Keratinocyte (primary cell): Measurements from ENCODE around the gene GABRQ. TPM values are rescaled to one million over a fixed set of nuclear protein-coding genes. Genes with fewer than 3 reads are reported as not detected.
"Not testable (repeated sequence)": the region's sequence is repeated elsewhere in the genome, so short reads cannot be mapped to it uniquely, and the experiment has no call there.

Experiments
- DNase-seq: peaks from one replicate; pipeline ENCODE4 v3.0.0-alpha.2; 2011; ENCODE audit warnings: low read depth, missing footprints, low spot score
- FAIRE-seq: peaks from 2 replicates; lab custom pipeline; 2011; peaks lifted over from hg19 to GRCh38; lab: Jason Lieb, UNC
- H2AFZ ChIP-seq: 2 replicates; pipeline ENCODE4 v1.6.0; 2012; ENCODE audit warnings: low read length, control low read depth, inconsistent platforms; ENCODE audit not compliant: control insufficient read depth
- H3K27ac ChIP-seq: 2 replicates; pipeline ENCODE4 v1.5.1; 2011; ENCODE audit warnings: low read length; ENCODE audit not compliant: control insufficient read depth, insufficient read depth
- H3K27me3 ChIP-seq: 3 replicates; pipeline ENCODE4 v1.6.0; 2011; ENCODE audit warnings: low read length; ENCODE audit not compliant: control insufficient read depth, insufficient read depth; ENCODE audit errors: extremely low read depth
- H3K36me3 ChIP-seq, 2 experiments: 2 replicates in 1 of 2; 3 replicates in 1 of 2; pipeline ENCODE4 v1.5.1; 2011; ENCODE audit warnings: low read length in 2 of 2, mild to moderate bottlenecking in 1 of 2; ENCODE audit not compliant: control insufficient read depth in 2 of 2, insufficient read depth in 2 of 2; ENCODE audit errors: extremely low read depth in 1 of 2
- H3K4me1 ChIP-seq: 3 replicates; pipeline ENCODE4 v1.5.1; 2011; ENCODE audit warnings: low read length; ENCODE audit not compliant: control insufficient read depth, insufficient read depth; ENCODE audit errors: extremely low read depth
- H3K4me2 ChIP-seq: 3 replicates; pipeline ENCODE4 v1.6.0; 2011; ENCODE audit warnings: low read depth, low read length; ENCODE audit not compliant: control insufficient read depth, insufficient read depth; ENCODE audit errors: extremely low read depth
- H3K4me3 ChIP-seq, 3 experiments: fragments of 200-600 bp in 1 of 3; sonication (generic) in 1 of 3; 2 replicates in 2 of 3; 3 replicates in 1 of 3; pipeline ENCODE4 v1.5.1; 2011 to 2016; ENCODE audit warnings: low read length in 3 of 3, mild to moderate bottlenecking in 3 of 3, control low read depth in 2 of 3, inconsistent platforms in 1 of 3, low read depth in 1 of 3, mixed read lengths in 1 of 3, mixed run types in 1 of 3, moderate library complexity in 1 of 3; ENCODE audit not compliant: control insufficient read depth in 2 of 3, insufficient read depth in 2 of 3; ENCODE audit errors: extremely low read depth in 1 of 3
- H3K79me2 ChIP-seq: 2 replicates; pipeline ENCODE4 v1.6.0; 2012; ENCODE audit warnings: low read length; ENCODE audit not compliant: control insufficient read depth, insufficient read depth
- H3K9ac ChIP-seq: 3 replicates; pipeline ENCODE4 v1.6.0; 2011; ENCODE audit warnings: low read length; ENCODE audit not compliant: control insufficient read depth, insufficient read depth; ENCODE audit errors: extremely low read depth
- H3K9me1 ChIP-seq: 3 replicates; pipeline ENCODE4 v1.6.0; 2011; ENCODE audit warnings: low read length; ENCODE audit not compliant: control insufficient read depth, insufficient read depth; ENCODE audit errors: extremely low read depth
- H3K9me3 ChIP-seq: 2 replicates; pipeline ENCODE4 v1.5.1; 2012; ENCODE audit warnings: low read depth, low read length; ENCODE audit not compliant: control insufficient read depth
- H4K20me1 ChIP-seq: 3 replicates; pipeline ENCODE4 v1.6.0; 2011; ENCODE audit warnings: low read length; ENCODE audit not compliant: control insufficient read depth, insufficient read depth; ENCODE audit errors: extremely low read depth
- EZH2 ChIP-seq: IDR thresholded peaks from one replicate; pipeline ENCODE4 v1.6.1; 2012; ENCODE audit warnings: inconsistent platforms, mild to moderate bottlenecking, low read length, moderate library complexity
- dilution Hi-C: fragments of 300-500 bp; cut with MboI; formaldehyde crosslinking; loops from one replicate; pipeline ENCODE4 v1.7.0; 2020; ENCODE audit warnings: low sequenced_read_pairs; ENCODE audit not compliant: extremely low pct_ligation_motif_present
- polyA plus RNA-seq, 5 experiments: library from polyadenylated mRNA; depleted of rRNA in 3 of 5; stranded (reverse) in 3 of 5; stranded (forward) in 1 of 5; unstranded in 1 of 5; fragments of >200 nt; gene quantifications; 1 replicate in 1 of 5; 2 replicates in 3 of 5; 3 replicates in 1 of 5; pipeline versions ENCODE4 v1.2.1 to v1.2.3, GENCODE V29; 2011 to 2012; ENCODE audit warnings: missing spikeins in 2 of 5, low read depth in 1 of 5, low replicate concordance in 1 of 5
- TF ChIP-seq, protein P1 (sequence below), 3 experiments: IDR thresholded peaks in 1 of 3; conservative IDR thresholded peaks in 1 of 3; optimal IDR thresholded peaks in 1 of 3; 2 replicates in 2 of 3; 3 replicates in 1 of 3; pipeline versions ENCODE3 to v1.5.1; 2011; ENCODE audit warnings: low read length in 3 of 3, mild to moderate bottlenecking in 3 of 3, moderate library complexity in 2 of 3, control low read depth in 1 of 3, inconsistent platforms in 1 of 3; ENCODE audit not compliant: insufficient read depth in 2 of 3; ENCODE audit errors: extremely low read depth in 1 of 3

Gene GABRQ
- polyA plus RNA-seq, 1 donor (not counting 4 experiments of a cell fraction or from before 2014, with no cell fraction given): 0.08 TPM

DNA sequence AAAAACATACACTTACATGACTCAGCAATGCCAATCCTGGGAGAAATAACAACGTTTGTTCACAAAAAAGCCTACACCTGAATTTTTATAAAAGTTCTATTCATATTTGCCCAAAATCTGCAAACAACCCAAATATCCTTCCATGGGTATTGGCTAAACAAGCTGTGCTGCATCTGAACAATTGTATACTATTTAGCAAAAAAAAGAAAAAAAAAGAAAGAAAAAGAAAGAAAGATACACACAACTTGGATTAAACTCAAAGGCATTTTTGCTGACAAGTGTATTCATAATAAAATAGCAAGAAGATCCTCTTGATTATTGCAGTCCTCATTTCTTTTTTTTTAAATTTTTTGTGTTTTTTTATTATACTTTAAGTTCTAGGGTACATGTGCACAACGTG is 36.4 kb downstream of the GABRQ start:
- H3K4me2 ChIP-seq: no peak overlapping the region
- no peaks in the 10 kb centered on the region for H3K79me2 ChIP-seq
- DNase-seq: no peak
- no peak for FAIRE-seq
- H3K9ac ChIP-seq: no peak overlapping the region
- dilution Hi-C loops: no loop called here
- H3K4me1 ChIP-seq: no peaks in the 10 kb centered on the region
- H3K36me3 ChIP-seq: no peaks in the 10 kb centered on the region
- H3K9me3 ChIP-seq: no peaks in the 10 kb centered on the region
- H3K4me3 ChIP-seq: no peak overlapping the region
- H3K27me3 ChIP-seq: no peaks in the 10 kb centered on the region
- H3K27ac ChIP-seq: no peak overlapping the region
- H4K20me1 ChIP-seq: no peaks in the 10 kb centered on the region
- H3K9me1 ChIP-seq: no peaks in the 10 kb centered on the region
- TF ChIP-seq, protein P1, sequence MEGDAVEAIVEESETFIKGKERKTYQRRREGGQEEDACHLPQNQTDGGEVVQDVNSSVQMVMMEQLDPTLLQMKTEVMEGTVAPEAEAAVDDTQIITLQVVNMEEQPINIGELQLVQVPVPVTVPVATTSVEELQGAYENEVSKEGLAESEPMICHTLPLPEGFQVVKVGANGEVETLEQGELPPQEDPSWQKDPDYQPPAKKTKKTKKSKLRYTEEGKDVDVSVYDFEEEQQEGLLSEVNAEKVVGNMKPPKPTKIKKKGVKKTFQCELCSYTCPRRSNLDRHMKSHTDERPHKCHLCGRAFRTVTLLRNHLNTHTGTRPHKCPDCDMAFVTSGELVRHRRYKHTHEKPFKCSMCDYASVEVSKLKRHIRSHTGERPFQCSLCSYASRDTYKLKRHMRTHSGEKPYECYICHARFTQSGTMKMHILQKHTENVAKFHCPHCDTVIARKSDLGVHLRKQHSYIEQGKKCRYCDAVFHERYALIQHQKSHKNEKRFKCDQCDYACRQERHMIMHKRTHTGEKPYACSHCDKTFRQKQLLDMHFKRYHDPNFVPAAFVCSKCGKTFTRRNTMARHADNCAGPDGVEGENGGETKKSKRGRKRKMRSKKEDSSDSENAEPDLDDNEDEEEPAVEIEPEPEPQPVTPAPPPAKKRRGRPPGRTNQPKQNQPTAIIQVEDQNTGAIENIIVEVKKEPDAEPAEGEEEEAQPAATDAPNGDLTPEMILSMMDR (optimal IDR thresholded peaks at IDR 0.05 in 1 of 3, IDR thresholded peaks at IDR 0.05 in 1 of 3, conservative IDR thresholded peaks at IDR 0.05 in 1 of 3; ENCODE audit: extremely low read depth in 1 of 3, insufficient read depth in 2 of 3, low read length in 3 of 3): no peak
- no peak for TF ChIP-seq EZH2
- no peak overlapping the region for H2AFZ ChIP-seq

DNA sequence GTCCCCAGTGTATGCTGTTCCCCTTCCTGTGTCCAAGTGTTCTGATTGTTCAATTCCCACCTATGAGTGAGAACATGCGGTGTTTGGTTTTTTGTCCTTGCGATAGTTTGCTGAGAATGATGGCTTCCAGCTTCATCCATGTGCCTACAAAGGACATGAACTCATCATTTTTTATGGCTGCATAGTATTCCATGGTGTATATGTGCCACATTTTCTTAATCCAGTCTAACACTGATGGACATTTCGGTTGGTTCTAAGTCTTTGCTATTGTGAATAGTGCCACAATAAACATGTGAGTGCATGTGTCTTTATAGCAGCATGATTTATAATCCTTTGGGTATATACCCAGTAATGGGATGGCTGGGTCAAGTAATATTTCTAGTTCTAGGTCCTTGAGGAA is 37.0 kb downstream of the GABRQ start:
- H4K20me1 ChIP-seq, H3K79me2 ChIP-seq, H3K27me3 ChIP-seq, H3K4me3 ChIP-seq, dilution Hi-C loops, H3K4me1 ChIP-seq, DNase-seq, H2AFZ ChIP-seq, H3K9me1 ChIP-seq, H3K4me2 ChIP-seq, H3K9me3 ChIP-seq, FAIRE-seq, H3K9ac ChIP-seq, H3K36me3 ChIP-seq, H3K27ac ChIP-seq: not testable (repeated sequence)

DNA sequence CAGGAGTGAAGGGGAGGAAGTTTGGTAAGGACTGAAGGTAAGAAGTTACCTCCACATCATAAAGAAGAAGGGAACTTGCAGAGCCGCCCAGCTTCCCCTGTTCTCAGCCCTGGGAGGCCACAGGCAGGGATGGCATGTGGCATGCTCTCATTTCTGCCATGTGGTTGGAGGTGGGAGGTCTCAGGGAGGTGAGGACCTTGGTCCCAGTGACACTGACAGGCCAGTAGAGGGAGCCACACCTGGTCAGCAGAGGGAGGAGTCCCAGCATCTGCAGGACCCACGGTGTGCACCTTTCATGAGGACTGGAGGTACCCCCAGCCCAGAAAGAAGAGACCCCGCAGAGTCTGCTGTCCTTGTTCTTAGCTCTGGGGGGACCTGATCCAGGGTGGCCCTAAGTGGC is 43.3 kb downstream of the GABRQ start:
- H3K4me2 ChIP-seq, H3K4me1 ChIP-seq, H2AFZ ChIP-seq, H3K27me3 ChIP-seq, H3K9me1 ChIP-seq, H4K20me1 ChIP-seq, H3K79me2 ChIP-seq, dilution Hi-C loops, H3K9ac ChIP-seq, H3K27ac ChIP-seq, H3K36me3 ChIP-seq, H3K9me3 ChIP-seq, H3K4me3 ChIP-seq, DNase-seq: not testable (repeated sequence)
- FAIRE-seq: peak; percentile 13

DNA sequence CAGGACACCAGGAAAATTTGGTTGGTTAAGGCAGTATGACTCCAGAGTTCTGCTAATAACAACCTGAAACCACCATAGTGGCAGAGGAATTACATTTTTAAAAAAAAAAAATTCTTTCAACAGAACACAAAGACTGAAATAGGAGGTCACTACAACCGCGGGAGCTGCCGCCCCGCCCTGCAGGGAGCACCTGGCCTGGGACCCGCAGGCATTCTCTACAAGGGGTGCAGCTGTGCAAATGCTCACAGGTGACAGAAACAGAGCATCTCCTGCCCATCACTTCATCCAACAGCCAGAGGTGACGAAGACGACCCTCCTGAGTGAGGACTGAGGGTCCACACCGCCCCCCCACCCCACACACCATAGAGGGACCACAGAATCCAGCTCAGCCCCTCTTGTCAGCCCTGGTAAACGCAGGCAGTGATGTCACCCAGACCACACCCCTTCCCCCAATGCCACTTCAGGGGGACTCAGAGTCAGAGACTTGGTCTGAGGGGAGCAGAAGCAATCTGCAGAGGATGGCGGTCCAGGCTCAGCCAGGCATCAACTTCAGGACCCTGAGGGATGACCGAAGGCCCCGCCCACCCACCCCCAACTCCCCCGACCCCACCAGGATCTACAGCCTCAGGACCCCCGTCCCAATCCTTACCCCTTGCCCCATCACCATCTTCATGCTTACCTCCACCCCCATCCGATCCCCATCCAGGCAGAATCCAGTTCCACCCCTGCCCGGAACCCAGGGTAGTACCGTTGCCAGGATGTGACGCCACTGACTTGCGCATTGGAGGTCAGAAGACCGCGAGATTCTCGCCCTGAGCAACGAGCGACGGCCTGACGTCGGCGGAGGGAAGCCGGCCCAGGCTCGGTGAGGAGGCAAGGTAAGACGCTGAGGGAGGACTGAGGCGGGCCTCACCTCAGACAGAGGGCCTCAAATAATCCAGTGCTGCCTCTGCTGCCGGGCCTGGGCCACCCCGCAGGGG is 60.5 kb downstream of the GABRQ start, which contains the start of gene MAGEA3:
MAGEA3 (plus strand) TSS at position 843 of the 980 bp plus-strand sequence. CDS start 2,039 bp downstream, outside the sequence.
- H3K36me3 ChIP-seq, H4K20me1 ChIP-seq, H2AFZ ChIP-seq, H3K4me3 ChIP-seq, H3K9me3 ChIP-seq, H3K27ac ChIP-seq, H3K4me1 ChIP-seq, H3K9me1 ChIP-seq, H3K9ac ChIP-seq, FAIRE-seq, DNase-seq, dilution Hi-C loops, H3K27me3 ChIP-seq, H3K79me2 ChIP-seq, H3K4me2 ChIP-seq: not testable (repeated sequence)
